HG03378 (cell line): ENCODE measurements around the gene SLC18B1.
A peak's percentile ranks its signal among the peaks of the same experiment; 100 is the strongest.
"Not testable (repeated sequence)": the region's sequence is repeated elsewhere in the genome, so short reads cannot be mapped to it uniquely, and the experiment has no call there.

Experiments used
- ATAC-seq: cut with Tn5 transposase; IDR thresholded peaks from one replicate; pipeline ENCODE4 v1.9.1; 2021; ENCODE audit warnings: mild to moderate bottlenecking, moderate library complexity; ENCODE audit not compliant: unreplicated experiment

The SLC18B1 gene

GRCh38 chr6:132800656-132801055 is 2.2 kb upstream of the SLC18B1 start:
- no peak for ATAC-seq

GRCh38 chr6:132798869-132799538 is 567 bp upstream of the SLC18B1 start:
- peak; percentile 89 for ATAC-seq

DNA sequence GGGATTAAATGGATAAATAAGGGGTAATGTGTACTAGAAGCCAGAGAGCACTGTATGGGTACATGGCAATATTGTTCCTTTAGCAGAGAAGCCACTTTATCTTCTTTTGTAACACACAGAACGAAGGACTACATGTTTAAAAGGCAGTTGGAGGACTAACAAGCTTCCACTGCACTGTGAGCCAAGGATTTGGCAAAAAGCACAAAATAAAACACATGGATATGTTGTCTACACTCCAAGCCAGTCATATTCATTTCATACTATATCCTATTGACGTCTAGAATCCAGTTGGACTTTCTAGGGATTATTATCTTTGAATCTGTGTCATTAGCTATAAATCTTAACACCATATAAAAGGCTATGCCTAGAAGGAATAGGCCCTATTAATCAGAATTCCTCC is 3.0 kb downstream of the SLC18B1 start:
- ATAC-seq = no peak

GRCh38 chr6:132792510-132792909 is 5.9 kb downstream of the SLC18B1 start:
- ATAC-seq = no peak

GRCh38 chr6:132790450-132790849 is 8.0 kb downstream of the SLC18B1 start:
- ATAC-seq = no peak

GRCh38 chr6:132789396-132789776 is 9.1 kb downstream of the SLC18B1 start:
- ATAC-seq = no peak

DNA sequence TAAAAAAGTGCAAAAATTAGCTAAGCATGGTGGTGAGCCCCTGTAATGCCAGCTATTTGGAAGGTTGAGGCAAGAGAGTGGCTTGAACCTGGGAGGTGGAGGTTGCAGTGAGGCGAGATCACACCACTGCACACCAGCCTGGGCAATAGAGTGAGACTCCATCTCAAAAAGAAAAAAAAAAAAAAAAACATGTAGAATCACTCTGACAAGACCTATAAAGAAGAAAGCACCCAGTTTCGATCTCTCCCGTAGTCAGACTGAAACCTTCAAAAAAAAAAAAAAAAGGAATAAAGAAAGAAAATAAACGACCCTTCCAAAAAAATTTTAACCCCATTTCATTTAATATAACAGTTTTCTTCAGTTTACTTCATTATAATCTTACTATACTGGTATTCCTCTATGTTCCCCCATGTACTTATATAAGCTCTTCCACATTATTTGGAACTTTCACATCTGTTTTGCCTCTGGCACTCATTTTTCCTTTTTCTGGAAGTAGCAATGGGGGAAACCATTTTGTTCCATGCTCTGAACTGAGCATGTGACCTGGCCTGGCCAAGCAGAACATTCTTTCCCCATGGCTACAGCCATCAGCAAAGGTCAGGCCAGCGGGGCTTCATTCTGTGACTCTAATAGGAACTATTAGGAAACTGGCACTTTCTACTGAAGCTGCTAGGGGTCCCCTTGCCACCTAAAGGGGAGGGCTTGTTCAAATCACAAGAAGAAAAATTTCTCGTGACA is 9.6 kb downstream of the SLC18B1 start:
- no peak for ATAC-seq

- no peak for ATAC-seq
Observed at GRCh38 chr6:132785936-132786335, 12.5 kb downstream of the SLC18B1 start.

GRCh38 chr6:132780770-132781371 is 17.6 kb downstream of the SLC18B1 start:
- ATAC-seq = no peak

- ATAC-seq = not testable (repeated sequence)
Observed at GRCh38 chr6:132777881-132778280, 20.6 kb downstream of the SLC18B1 start.

- peak; percentile 85 for ATAC-seq
Observed at GRCh38 chr6:132768051-132768517, 30.4 kb downstream of the SLC18B1 start.

DNA sequence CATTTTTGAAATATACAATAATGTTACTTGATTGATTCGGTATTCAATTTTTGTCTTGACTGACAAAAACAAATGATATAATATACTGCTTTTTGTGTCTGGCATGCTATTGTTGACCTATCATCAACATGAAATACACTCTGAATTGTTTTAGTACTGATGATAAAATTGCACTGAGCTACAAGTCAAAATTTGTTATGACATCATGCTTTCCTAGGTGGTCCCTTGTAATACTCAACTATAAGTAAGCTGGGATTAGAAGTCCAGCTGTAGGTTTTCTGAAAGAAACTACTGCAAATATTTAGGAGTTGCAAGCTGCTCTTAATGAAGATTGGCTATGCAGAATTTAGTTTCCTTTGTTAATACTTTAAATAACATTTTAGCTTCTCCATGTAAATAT is 32.9 kb downstream of the SLC18B1 start:
- no peak for ATAC-seq

DNA sequence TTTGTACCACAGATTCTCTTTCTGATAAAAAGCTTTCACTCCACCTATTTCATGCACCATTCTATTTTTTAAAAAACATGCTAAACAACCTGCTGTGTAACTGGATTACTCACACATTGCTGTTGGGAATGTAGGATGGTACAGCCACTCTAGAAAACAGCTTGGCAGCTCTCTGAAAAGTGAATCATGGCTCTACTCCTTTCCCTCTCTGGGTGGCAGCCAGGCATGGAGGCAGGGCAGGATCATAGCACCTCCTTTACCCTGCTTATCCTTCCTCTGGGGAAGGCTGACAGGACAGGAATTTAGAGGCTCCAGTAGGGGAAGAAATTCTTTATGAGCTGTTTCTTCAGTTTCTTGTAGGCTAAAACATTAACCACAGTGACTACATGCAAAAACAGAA is 34.1 kb downstream of the SLC18B1 start:
- no peak for ATAC-seq

- ATAC-seq = peak; percentile 93
Observed at GRCh38 chr6:132763269-132763668, 35.2 kb downstream of the SLC18B1 start.

GRCh38 chr6:132760256-132760655 is 38.2 kb downstream of the SLC18B1 start:
- ATAC-seq = no peak

- no peak for ATAC-seq
Observed at GRCh38 chr6:132758689-132759088, 39.7 kb downstream of the SLC18B1 start.

- ATAC-seq = no peak
Observed at GRCh38 chr6:132752255-132752654, 46.2 kb downstream of the SLC18B1 start.

DNA sequence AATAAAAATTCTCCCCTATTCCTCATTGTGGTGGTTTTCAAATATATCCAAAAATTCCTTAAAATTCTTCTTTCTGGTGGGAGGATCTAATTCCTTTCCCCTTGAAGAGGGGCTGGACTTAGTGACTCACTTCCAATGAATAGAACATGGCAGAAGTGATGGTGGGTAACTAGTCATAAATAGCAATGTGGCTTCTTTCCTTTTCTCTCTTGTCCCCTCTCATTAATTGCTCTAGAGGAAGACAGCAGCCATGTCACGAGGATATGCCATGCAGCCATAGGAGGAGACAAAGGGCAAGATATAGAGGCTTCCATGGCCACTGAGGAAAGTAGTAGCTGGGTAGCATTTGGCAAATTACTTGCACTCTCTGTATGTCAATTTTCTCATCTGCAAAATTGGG is 46.6 kb downstream of the SLC18B1 start:
- ATAC-seq = no peak

DNA sequence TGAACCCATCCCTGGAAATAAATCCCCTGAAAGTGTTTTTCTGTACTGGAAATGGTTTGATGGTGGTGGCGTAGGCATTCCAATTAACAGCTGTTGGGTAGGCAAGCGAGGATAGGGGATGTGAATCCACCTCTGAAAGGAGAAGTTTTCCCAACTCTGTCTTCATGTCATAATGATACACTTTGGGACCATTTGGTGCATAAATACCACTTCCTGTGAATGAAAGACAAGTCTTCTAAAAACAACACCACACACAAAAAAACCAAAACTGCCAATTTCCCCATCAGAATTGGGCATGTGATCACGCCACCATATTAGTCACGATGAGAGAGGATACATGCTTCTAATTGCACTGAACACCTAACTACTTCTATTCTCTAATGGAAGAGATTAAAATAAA is 47.1 kb downstream of the SLC18B1 start:
- peak; percentile 46 for ATAC-seq

DNA sequence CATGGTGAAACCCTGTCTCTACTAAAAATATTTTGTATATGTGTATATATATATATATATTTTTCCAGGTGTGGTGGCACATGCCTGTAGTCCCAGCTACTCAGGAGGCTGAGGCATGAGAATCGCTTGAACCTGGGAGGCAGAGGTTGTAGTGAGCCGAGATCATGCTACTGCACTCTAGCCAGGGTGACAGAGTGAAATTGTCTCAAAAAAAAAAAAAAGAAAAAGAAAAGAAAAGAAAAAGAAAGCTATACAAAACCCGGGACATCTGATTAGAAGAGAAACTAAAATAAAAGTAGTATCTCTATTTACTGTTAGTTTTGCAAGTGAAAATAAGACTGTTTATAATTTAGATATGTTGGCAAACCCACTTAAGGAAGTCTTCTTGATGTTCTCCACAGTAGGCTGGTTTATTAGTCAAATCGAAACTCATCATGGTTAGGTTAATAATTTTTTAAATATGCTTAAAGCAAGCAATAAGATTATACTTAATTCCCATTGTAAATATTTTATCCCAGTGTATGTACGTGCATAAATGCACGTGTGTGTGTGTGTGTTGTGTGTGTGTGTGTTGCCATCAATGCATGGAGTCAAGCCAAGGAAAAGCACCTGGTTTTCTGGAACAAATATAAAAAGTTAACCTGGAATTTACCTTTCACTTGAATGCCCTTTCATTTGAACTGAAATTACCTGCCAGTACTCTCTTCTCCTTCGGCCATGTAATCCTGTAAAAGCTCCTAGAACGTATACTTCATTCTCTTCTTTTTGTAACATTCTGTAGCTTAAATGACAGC is 47.8 kb downstream of the SLC18B1 start:
- ATAC-seq = peak; percentile 86

- ATAC-seq = no peak
Observed at GRCh38 chr6:132749111-132749510, 49.3 kb downstream of the SLC18B1 start.
